GM23338 (cell line): Measurements from ENCODE around the gene NPAS2. TPM values are rescaled to one million over a fixed set of nuclear protein-coding genes. Genes with fewer than 3 reads are reported as not detected.

Source experiments
- ATAC-seq: fragments of 200-7000 bp; cut with Tn5 transposase; 3 replicates; pipeline ENCODE4 v1.9.1; 2020
- DNase-seq: peaks from one replicate; pipeline ENCODE4 v3.0.0-alpha.2; 2015; ENCODE audit warnings: low spot score
- H2AFZ ChIP-seq: fragments of 200-600 bp; sonication (generic); 2 replicates; pipeline ENCODE4 v1.8.0; 2016; ENCODE audit warnings: antibody characterized with exemption, mild to moderate bottlenecking, moderate library complexity
- H3F3A ChIP-seq: fragments of 200-600 bp; sonication (generic); replicated peaks from 2 replicates; pipeline ENCODE4 v1.8.0; 2017; ENCODE audit warnings: antibody characterized with exemption, mixed run types, low read depth
- H3K27ac ChIP-seq: fragments of 200-600 bp; sonication (generic); 2 replicates; pipeline ENCODE4 v1.6.1; 2016; ENCODE audit warnings: low read depth
- H3K27me3 ChIP-seq: fragments of 200-600 bp; sonication (generic); 2 replicates; pipeline ENCODE4 v1.8.0; 2016; ENCODE audit warnings: mild to moderate bottlenecking, mixed run types, moderate library complexity; ENCODE audit not compliant: insufficient read depth
- H3K36me3 ChIP-seq: fragments of 200-600 bp; sonication (generic); 2 replicates; pipeline ENCODE4 v1.8.0; 2016; ENCODE audit warnings: mild to moderate bottlenecking; ENCODE audit not compliant: insufficient read depth
- H3K4me1 ChIP-seq: fragments of 200-600 bp; sonication (generic); 2 replicates; pipeline ENCODE4 v1.8.0; 2016; ENCODE audit warnings: mild to moderate bottlenecking, moderate library complexity; ENCODE audit not compliant: insufficient read depth
- H3K4me2 ChIP-seq: fragments of 200-600 bp; sonication (generic); 2 replicates; pipeline ENCODE4 v1.7.1; 2017; ENCODE audit warnings: mixed run types
- H3K4me3 ChIP-seq: fragments of 200-600 bp; sonication (generic); 2 replicates; pipeline ENCODE4 v1.6.1; 2016; ENCODE audit warnings: mixed run types
- H3K79me2 ChIP-seq: fragments of 200-600 bp; sonication (generic); replicated peaks from 2 replicates; pipeline ENCODE4 v1.8.0; 2017; ENCODE audit warnings: mild to moderate bottlenecking; ENCODE audit not compliant: insufficient read depth
- H3K9me2 ChIP-seq: fragments of 200-600 bp; sonication (generic); 2 replicates; pipeline ENCODE4 v1.8.0; 2017; ENCODE audit not compliant: insufficient read depth
- H4K20me1 ChIP-seq: fragments of 200-600 bp; sonication (generic); replicated peaks from 2 replicates; pipeline ENCODE4 v1.8.0; 2017; ENCODE audit warnings: mild to moderate bottlenecking; ENCODE audit not compliant: insufficient read depth
- H3K27ac Mint-ChIP-seq: 2 replicates; pipeline ENCODE4 v1.8.0; 2020; ENCODE audit warnings: inconsistent platforms, mild to moderate bottlenecking, moderate library complexity, mixed read lengths
- H3K27me3 Mint-ChIP-seq: 3 replicates; pipeline ENCODE4 v1.8.0; 2022; ENCODE audit warnings: low read depth, mild to moderate bottlenecking, moderate library complexity, mixed read lengths, inconsistent platforms; ENCODE audit not compliant: insufficient read depth, poor library complexity
- H3K36me3 Mint-ChIP-seq: 3 replicates; pipeline ENCODE4 v1.8.0; 2021; ENCODE audit warnings: low read depth, mild to moderate bottlenecking, inconsistent platforms, moderate library complexity, mixed read lengths
- H3K4me1 Mint-ChIP-seq: 3 replicates; pipeline ENCODE4 v1.8.0; 2020; ENCODE audit warnings: mild to moderate bottlenecking, inconsistent platforms, mixed read lengths
- H3K4me3 Mint-ChIP-seq: 3 replicates; pipeline ENCODE4 v1.8.0; 2021; ENCODE audit warnings: moderate library complexity, mild to moderate bottlenecking, inconsistent platforms, mixed read lengths
- H3K9me3 Mint-ChIP-seq: 3 replicates; pipeline ENCODE4 v1.8.0; 2020; ENCODE audit warnings: moderate library complexity, mild to moderate bottlenecking, inconsistent platforms, mixed read lengths
- CREB1 ChIP-seq: fragments of 250-450 bp; sonication (Bioruptor Pico); IDR thresholded peaks from 2 replicates; pipeline ENCODE4 v1.5.0; 2020; ENCODE audit warnings: low read depth, mild to moderate bottlenecking, moderate library complexity
- CTCF ChIP-seq, 2 experiments: fragments of 200-600 bp in 1 of 2; sonication (generic) in 1 of 2; conservative IDR thresholded peaks; 2 replicates each; pipeline versions ENCODE4 v1.5.1 to v1.6.1; 2016 to 2017; ENCODE audit warnings: antibody characterized with exemption in 2 of 2, low read depth in 2 of 2, mild to moderate bottlenecking in 2 of 2, moderate library complexity in 1 of 2
- ETS1 ChIP-seq: IDR thresholded peaks from 2 replicates; pipeline ENCODE4 v1.6.1; 2016; ENCODE audit warnings: antibody characterized with exemption
- EZH2 ChIP-seq: fragments of 200-600 bp; sonication (generic); IDR thresholded peaks from one replicate; pipeline ENCODE4 v1.8.0; 2017; ENCODE audit warnings: antibody characterized with exemption, mild to moderate bottlenecking, low read depth; ENCODE audit not compliant: unreplicated experiment
- EZH2phosphoT487 ChIP-seq: fragments of 200-600 bp; sonication (generic); IDR thresholded peaks from one replicate; pipeline ENCODE4 v1.8.1; 2018; ENCODE audit warnings: antibody characterized with exemption; ENCODE audit not compliant: unreplicated experiment
- JUNB ChIP-seq: IDR thresholded peaks from one replicate; pipeline ENCODE4 v1.6.1; 2016; ENCODE audit warnings: antibody characterized with exemption; ENCODE audit not compliant: unreplicated experiment
- NANOG ChIP-seq: IDR thresholded peaks from 2 replicates; pipeline ENCODE4 v1.6.1; 2016; ENCODE audit warnings: antibody characterized with exemption, borderline replicate concordance
- POLR2AphosphoS5 ChIP-seq: IDR thresholded peaks from 2 replicates; pipeline ENCODE4 v1.6.1; 2016; ENCODE audit warnings: antibody characterized with exemption, low read depth
- REST ChIP-seq: IDR thresholded peaks from one replicate; pipeline ENCODE4 v1.6.1; 2018; ENCODE audit warnings: antibody characterized with exemption; ENCODE audit not compliant: unreplicated experiment
- STAT1 ChIP-seq: IDR thresholded peaks from one replicate; pipeline ENCODE4 v1.6.1; 2016; ENCODE audit warnings: antibody characterized with exemption; ENCODE audit not compliant: unreplicated experiment
- ZNF114 ChIP-seq: fragments of 250-450 bp; sonication (Bioruptor Pico); IDR thresholded peaks from 2 replicates; pipeline ENCODE4 v1.5.0; 2020; ENCODE audit warnings: mild to moderate bottlenecking, moderate library complexity
- ZNF331 ChIP-seq: fragments of 250-450 bp; sonication (Bioruptor Pico); IDR thresholded peaks from 2 replicates; pipeline ENCODE4 v1.5.0; 2020; ENCODE audit warnings: low read depth, mild to moderate bottlenecking, moderate library complexity
- ZNF462 ChIP-seq: fragments of 250-450 bp; sonication (Bioruptor Pico); IDR thresholded peaks from 2 replicates; pipeline ENCODE4 v1.5.0; 2020; ENCODE audit warnings: mild to moderate bottlenecking, moderate library complexity
- polyA plus RNA-seq: library from polyadenylated mRNA; unstranded; fragments of >200 nt; fragmentation: Nextera tagmentation; extraction: Ambion mirVana; gene quantifications from 2 replicates; pipeline ENCODE4 v1.2.1, GENCODE V29; 2016
- total RNA-seq: library from RNA; depleted of rRNA; stranded (reverse); fragments of >200 nt; shearing (Covaris generic); gene quantifications from 2 replicates; pipeline ENCODE4 v1.2.3, GENCODE V29; 2014

NPAS2 gene
- total and polyA plus RNA-seq, 2 experiments from 2014 or later = 0.56 to 1.1 TPM

- no peak overlapping the region for H3K27ac Mint-ChIP-seq
- H3K4me1 Mint-ChIP-seq = peaks cover 19% of the 10 kb centered on the region
- Histone ChIP-seq H3F3A (no peaks in the 10 kb centered on the region), H3K27me3 (no peaks in the 10 kb centered on the region), H3K79me2 (no peaks in the 10 kb centered on the region), H3K36me3 (no peaks in the 10 kb centered on the region), H3K27ac (no peak overlapping the region), H2AFZ (peak overlapping the region; percentile 32), H3K9me2 (peaks cover 6% of the 10 kb centered on the region; the same call in 1 of the 2 replicates), H3K4me2 (no peak overlapping the region), H3K4me3 (no peak overlapping the region), H4K20me1 (no peaks in the 10 kb centered on the region), H3K4me1 (no peaks in the 10 kb centered on the region)
- TF ChIP-seq STAT1 (no peak), ZNF114 (CRISPR knock-in tag) (no peak), EZH2 (no peak), ZNF331 (CRISPR knock-in tag) (no peak), CREB1 (CRISPR knock-in tag) (no peak), JUNB (no peak), ETS1 (no peak), CTCF (conservative IDR thresholded peaks at IDR 0.05; ENCODE audit: low read depth in 2 of 2) (no peak), NANOG (no peak), REST (no peak), POLR2AphosphoS5 (no peak), ZNF462 (CRISPR knock-in tag) (no peak), EZH2phosphoT487 (no peak)
- DNase-seq (no peak), ATAC-seq (no peak)
- H3K9me3 Mint-ChIP-seq = no peaks in the 10 kb centered on the region; the same call in 2 of the 3 replicates
- no peaks in the 10 kb centered on the region for H3K36me3 Mint-ChIP-seq
- H3K4me3 Mint-ChIP-seq = no peak overlapping the region
- peaks cover 9% of the 10 kb centered on the region for H3K27me3 Mint-ChIP-seq
Observed at GRCh38 chr2:100894105-100894795, 74.3 kb downstream of the NPAS2 start.
